GM19467 (cell line): ENCODE measurements around the gene LRRC2.
"Not testable (repeated sequence)": the region's sequence is repeated elsewhere in the genome, so short reads cannot be mapped to it uniquely, and the experiment has no call there.

Experiments used
- ATAC-seq: cut with Tn5 transposase; IDR thresholded peaks from one replicate; pipeline ENCODE4 v1.9.1; 2021; ENCODE audit warnings: mild to moderate bottlenecking, moderate library complexity; ENCODE audit not compliant: unreplicated experiment

The LRRC2 gene

GRCh38 chr3:46558184-46559043 lies 7.7 kb downstream of the LRRC2 start:
- peak; percentile 95 for ATAC-seq

- no peak for ATAC-seq
Measured at GRCh38 chr3:46557814-46558183, 8.3 kb downstream of the LRRC2 start.

- no peak for ATAC-seq
Measured at GRCh38 chr3:46553154-46553553, 12.9 kb downstream of the LRRC2 start.

GRCh38 chr3:46552538-46552937 lies 13.6 kb downstream of the LRRC2 start:
- ATAC-seq = no peak

- ATAC-seq = no peak
Measured at GRCh38 chr3:46551615-46552014, 14.5 kb downstream of the LRRC2 start.

- no peak for ATAC-seq
Measured at GRCh38 chr3:46549989-46550388, 16.1 kb downstream of the LRRC2 start.

GRCh38 chr3:46549408-46549904 lies 16.6 kb downstream of the LRRC2 start:
- ATAC-seq = no peak

GRCh38 chr3:46548611-46549010 lies 17.5 kb downstream of the LRRC2 start:
- not testable (repeated sequence) for ATAC-seq

- no peak for ATAC-seq
Measured at GRCh38 chr3:46546896-46547440, 19.1 kb downstream of the LRRC2 start.

- ATAC-seq = no peak
Measured at GRCh38 chr3:46545818-46546630, 20.1 kb downstream of the LRRC2 start.

- ATAC-seq = no peak
Measured at GRCh38 chr3:46544771-46545503, 21.2 kb downstream of the LRRC2 start.

GRCh38 chr3:46542801-46543201 lies 23.3 kb downstream of the LRRC2 start:
- no peak for ATAC-seq

GRCh38 chr3:46542344-46542743 lies 23.8 kb downstream of the LRRC2 start:
- no peak for ATAC-seq

- no peak for ATAC-seq
Measured at GRCh38 chr3:46541835-46542234, 24.3 kb downstream of the LRRC2 start.

GRCh38 chr3:46540550-46540949 lies 25.6 kb downstream of the LRRC2 start:
- no peak for ATAC-seq

- no peak for ATAC-seq
Measured at GRCh38 chr3:46539443-46540005, 26.6 kb downstream of the LRRC2 start.

GRCh38 chr3:46538803-46539442 lies 27.2 kb downstream of the LRRC2 start:
- ATAC-seq = peak; percentile 74

- not testable (repeated sequence) for ATAC-seq
Measured at GRCh38 chr3:46538425-46538802, 27.7 kb downstream of the LRRC2 start.

- no peak for ATAC-seq
Measured at GRCh38 chr3:46537779-46538178, 28.3 kb downstream of the LRRC2 start.

GRCh38 chr3:46537316-46537715 lies 28.8 kb downstream of the LRRC2 start:
- no peak for ATAC-seq
